Cardiac fibroblast (primary cell): ENCODE measurements around the gene BSX.

Experiments used
- DNase-seq, 2 donors: peaks; one replicate each; pipeline versions ENCODE4 v3.0.0 to v3.0.0-alpha.2; 2010; ENCODE audit warnings: low read depth in 2 of 2
- H3K4me3 ChIP-seq, 2 donors: replicated peaks in 1 of 2; 1 replicate in 1 of 2; 2 replicates in 1 of 2; pipeline ENCODE4 v1.5.1; 2011; ENCODE audit warnings: low read depth in 2 of 2, low read length in 2 of 2, mild to moderate bottlenecking in 2 of 2, moderate library complexity in 1 of 2
- CTCF ChIP-seq: IDR thresholded peaks from one replicate; pipeline ENCODE4 v1.5.1; 2011; ENCODE audit warnings: low read depth, mild to moderate bottlenecking, low read length, inconsistent platforms

BSX gene

GRCh38 chr11:122979103-122979814 is 2.4 kb downstream of the BSX start:
- no peak for DNase-seq
- TF ChIP-seq CTCF = no peak
- H3K4me3 ChIP-seq = no peak overlapping the region

- DNase-seq = no peak
- no peak overlapping the region for H3K4me3 ChIP-seq
- no peak for TF ChIP-seq CTCF
These were observed 3.4 kb downstream of the BSX start for GRCh38 chr11:122978299-122978620.

- TF ChIP-seq CTCF = no peak
- H3K4me3 ChIP-seq = no peak overlapping the region
- no peak for DNase-seq
These were observed 4.0 kb downstream of the BSX start for GRCh38 chr11:122977470-122978298.

- no peak for DNase-seq
- no peak for TF ChIP-seq CTCF
- H3K4me3 ChIP-seq = no peak overlapping the region
These were observed 4.7 kb downstream of the BSX start for GRCh38 chr11:122976734-122977469.

GRCh38 chr11:122976061-122976733 is 5.4 kb downstream of the BSX start:
- no peak overlapping the region for H3K4me3 ChIP-seq
- TF ChIP-seq CTCF = no peak
- no peak for DNase-seq

GRCh38 chr11:122963961-122964360 is 17.7 kb downstream of the BSX start:
- no peak overlapping the region for H3K4me3 ChIP-seq
- TF ChIP-seq CTCF = no peak

More at GRCh38 chr11:122963961-122964360, 17.7 kb downstream of the BSX start:
- DNase-seq = no peak
